T-helper 2 cell treated with Interferon-gamma antibody and Interleukin-4, amounts not matched to agents 100 ng/mL and 5 ng/mL, for 36 hours (primary cell): ENCODE measurements around the gene ANGPTL7. TPM values are rescaled to one million over a fixed set of nuclear protein-coding genes. Genes with fewer than 3 reads are reported as not detected.
"Not testable (repeated sequence)": the region's sequence is repeated elsewhere in the genome, so short reads cannot be mapped to it uniquely, and the experiment has no call there.

Experiments
- intact Hi-C: fragments of 100-400 bp; cut with micrococcal nuclease; formaldehyde crosslinking; loops from one replicate; pipeline ENCODE4 v1.15.1; 2023
- total RNA-seq: library from RNA; stranded (reverse); gene quantifications from 2 replicates; pipeline ENCODE4 v1.2.3, GENCODE V29; 2022

ANGPTL7 gene, protein sequence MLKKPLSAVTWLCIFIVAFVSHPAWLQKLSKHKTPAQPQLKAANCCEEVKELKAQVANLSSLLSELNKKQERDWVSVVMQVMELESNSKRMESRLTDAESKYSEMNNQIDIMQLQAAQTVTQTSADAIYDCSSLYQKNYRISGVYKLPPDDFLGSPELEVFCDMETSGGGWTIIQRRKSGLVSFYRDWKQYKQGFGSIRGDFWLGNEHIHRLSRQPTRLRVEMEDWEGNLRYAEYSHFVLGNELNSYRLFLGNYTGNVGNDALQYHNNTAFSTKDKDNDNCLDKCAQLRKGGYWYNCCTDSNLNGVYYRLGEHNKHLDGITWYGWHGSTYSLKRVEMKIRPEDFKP
- total RNA-seq = not detected in 2 replicates

DNA sequence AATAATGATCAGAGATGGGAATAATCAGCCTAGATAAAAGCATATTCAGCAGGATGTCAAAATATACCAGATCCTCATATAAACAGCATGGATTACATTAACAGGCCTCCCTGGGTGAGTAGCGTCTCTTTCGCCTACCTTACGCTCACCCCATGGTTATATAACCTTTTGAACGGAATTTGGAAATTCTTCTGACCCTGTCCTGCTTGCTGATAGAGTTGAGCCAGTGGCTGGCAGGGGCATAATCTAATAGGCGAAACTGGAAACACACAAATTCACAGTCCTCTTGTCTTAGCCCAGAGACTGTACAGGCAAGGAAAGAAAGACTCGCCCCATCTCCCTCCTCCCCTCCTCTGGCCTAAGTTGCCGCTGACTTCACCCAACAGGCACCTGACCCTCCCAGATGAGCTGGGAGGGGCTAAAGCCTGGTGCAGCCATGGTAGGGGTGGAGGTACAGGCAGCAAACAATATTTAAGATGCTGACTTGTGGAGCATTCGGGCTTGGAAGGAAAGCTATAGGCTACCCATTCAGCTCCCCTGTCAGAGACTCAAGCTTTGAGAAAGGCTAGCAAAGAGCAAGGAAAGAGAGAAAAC lies at the start of gene ANGPTL7:
TSS of gene ANGPTL7 (plus strand) at position 498 of the 594 bp plus-strand sequence. CDS start 225 bp downstream, outside the sequence.
- intact Hi-C loops = no loop called here

DNA sequence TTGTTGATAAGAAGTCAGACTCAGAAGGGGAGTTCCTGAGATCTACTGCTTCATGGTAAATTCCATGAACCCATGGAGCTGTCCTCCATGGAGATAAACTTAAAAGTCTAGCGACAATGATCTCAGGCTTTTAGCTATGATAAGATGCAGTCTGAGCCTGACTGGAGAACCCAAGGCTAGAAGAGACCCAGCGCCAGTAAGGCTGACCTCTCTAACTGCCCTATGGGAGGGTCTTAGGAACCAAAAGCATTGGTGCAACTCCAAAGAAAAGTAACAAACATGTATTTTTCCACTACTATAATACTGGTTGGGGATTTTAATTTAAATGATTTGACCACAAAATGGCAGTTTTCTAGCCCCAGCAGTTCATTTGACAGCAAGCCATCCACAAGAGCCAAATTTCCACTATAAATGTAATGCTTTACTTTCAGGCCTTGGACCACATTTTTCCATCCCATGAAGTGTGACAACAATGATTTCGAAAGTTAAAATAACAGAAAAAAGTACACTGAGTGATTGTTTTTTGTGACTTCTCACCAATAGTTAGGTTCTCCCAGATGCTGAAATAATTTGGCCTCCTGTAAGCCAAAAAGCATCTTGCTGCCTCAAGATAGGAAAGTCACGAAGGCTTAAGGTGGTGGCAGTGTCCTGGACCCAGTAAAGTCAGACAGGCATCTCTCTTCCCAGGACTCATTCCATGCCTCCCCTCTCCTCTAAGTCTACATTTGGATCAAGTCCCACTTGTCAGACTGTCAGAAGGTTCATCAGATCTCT lies 46.4 kb upstream of the ANGPTL7 start:
- intact Hi-C loops = no loop called here

DNA sequence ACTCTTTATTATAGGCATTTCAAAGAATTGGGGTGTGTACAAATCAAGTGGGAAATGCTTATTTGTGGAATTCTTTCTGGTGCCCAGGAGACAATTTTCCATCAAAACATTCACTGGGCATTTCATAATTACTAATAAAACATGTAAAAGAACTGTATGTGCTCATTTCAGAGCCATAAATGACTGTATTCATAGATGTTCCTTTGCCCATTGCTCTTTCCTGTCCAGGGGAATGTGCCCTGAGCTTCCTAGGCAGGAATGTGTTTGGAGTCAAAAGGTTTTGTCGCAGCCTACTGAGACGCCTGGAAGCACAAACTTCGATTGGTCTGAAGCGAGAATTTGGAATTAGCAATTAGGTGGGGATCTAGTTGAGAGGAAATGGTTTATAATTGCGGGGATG lies 45.8 kb upstream of the ANGPTL7 start:
- intact Hi-C loops = no loop called here

DNA sequence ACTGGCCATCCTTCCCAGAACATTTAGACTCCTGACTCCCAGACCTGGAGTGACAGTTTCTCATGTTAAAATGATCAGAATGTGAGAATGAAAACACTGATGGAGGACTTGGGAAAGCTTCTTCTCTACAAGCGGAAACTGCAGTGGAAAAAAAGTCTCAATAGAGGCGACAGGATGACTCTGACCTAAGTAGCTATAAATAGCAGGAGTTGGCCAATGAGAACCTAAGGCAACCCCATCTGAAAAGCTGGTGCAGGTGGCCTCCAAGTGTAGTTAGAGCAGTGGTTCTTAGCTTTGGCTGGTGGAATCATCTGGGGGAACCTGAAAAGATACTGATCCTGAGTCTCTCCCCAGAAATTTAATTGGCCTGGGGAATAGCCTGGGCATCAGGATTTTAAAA lies 45.2 kb upstream of the ANGPTL7 start:
- intact Hi-C loops = no loop called here

DNA sequence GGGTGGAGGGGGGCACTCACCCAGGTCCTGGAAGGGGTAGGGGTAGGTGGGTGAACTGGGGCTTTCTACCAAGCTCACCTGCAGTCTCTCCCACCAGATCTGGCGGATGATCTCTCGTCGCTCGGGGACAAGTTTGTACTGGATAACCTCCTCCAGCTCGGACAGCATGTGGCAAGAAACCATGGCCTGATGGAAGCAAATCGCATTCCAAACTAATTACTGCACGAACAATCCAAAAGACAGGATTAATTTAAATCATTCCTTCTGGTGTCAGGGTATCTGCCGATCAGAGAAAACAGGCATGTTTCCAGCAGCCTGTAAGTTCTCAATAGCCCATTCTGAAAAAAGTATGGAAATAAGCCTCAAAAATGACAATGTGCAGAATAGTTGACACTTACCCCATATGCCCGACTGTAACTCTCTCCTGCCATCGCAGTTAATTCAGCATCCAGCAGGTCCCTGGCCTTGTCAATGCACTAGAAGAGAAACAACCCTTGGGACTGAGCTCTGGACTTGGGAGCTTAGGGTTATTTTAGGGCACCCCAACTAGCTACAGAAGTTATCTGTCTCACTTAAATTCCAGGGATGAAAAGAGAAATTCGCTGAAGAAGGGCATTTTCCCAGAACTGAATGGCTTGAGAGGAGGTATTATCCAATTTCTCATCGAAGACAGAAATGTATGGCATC lies 44.4 kb upstream of the ANGPTL7 start:
- intact Hi-C loops = no loop called here

DNA sequence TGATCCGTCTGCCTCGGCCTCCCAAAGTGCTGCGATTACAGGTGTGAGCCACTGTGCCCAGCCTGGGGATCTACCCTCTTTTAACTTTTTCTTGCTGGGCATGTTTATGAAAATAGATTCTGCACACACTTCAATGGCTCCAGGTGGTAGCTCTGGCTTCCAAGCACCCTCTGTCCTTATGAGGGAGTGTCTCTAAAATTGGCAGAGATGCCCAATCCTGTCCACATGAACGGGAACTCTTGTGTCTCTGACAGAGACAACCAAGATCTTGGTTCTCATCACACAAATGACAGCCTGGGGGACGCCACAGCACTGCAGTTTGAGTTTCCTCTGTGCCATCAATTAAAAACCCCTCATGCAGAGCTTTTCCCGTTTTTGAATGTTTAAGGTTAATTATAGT lies 43.4 kb upstream of the ANGPTL7 start:
- intact Hi-C loops = no loop called here

DNA sequence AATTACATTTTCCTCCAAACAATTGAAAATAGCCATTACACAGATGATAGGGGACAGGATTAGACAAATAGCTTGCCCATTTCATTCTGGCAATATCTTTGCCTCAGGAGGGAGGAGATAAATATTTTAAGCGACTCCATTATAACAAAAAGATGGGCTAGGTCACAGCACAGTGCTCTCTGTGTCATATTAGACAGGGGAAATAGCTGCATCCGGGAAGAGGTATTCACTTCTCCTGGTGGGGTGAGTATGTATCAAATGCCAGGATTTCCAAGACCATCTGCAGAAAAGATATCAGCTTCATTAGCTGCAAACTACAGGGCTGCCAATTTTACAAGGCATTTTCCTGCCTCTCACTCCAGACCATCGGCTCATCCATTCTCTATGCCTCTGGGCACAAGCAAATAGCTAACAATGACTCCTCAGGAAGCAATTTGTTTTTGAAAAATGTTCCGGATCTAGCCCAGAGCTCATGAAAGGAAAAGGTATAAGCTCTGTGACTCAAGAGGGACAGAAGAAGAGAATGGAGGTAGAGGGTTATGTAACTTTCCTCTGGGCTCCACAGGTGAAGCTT lies 41.9 kb upstream of the ANGPTL7 start:
- intact Hi-C loops = no loop called here

DNA sequence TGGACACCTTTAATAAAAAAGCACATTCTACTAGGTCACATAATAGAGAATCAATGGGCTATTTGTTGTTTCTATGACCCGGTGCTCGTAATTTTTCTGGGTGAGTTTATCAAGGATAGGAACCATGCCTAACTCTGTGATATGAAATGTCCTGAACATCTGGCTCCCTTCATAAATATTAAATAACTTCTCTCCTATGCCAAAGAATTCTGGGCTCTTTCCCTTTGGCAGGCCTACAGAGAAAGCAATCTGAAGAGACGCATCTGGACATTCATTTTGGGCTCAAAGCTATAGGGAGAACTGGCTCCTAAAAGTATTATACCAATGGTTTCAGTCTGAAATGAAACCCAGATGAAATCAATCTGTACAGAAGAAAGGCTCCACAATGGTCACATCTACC lies 38.8 kb upstream of the ANGPTL7 start:
- intact Hi-C loops = no loop called here

DNA sequence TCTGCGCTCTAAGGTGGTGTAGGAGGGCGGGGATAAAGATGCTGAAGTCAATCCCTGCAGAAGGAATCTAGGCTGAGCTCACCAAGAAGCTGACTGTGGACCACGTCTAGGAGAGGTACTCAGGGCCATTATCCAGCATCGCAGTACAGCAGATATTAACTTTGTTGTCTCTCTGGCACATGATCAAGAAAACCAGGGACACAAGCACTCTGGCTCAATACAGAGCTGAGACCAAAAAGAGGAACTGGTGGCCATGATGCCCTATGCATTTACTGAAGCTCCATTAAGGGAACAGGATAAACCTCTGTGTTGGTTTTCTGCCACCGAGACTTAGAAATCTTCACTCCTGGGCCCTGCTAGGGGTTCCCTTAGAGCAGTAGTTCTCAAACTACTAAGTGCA lies 38.0 kb upstream of the ANGPTL7 start:
- intact Hi-C loops = no loop called here

DNA sequence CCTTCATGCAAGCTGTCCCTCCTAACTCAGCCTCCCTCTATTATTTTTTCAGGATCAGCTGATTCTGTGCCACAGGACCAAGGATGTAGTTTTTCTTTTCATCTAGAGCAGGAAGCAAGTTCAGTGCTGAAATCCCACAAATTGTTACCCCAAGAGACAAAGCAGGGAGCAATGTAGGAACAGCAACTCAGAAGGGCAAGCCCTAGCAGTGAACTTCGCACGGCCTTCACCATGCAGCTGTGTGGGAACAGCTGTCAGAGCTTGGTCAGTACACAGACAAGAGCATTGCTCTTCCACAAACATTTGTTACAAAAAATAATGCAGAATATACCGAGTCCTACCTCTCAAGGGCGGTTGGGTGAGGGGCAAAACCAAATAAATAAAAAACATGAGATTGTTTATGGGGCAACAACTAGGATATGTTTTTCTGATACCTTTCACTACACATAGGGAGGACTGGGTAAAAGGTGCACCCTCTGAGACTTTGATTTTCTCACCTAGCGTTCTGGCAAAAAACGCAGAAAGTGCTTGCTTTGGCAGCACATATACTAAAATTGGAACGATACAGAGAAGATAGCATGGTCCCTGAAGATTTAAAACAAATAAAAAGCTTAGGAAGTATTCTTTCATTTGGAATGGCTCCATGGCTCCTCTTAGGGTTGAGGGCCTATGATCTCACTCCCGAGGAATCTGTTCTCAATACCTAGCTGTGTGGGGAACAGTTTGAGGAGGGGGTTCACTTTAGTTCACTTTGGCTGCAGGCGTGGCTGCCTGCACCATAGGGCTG lies 37.1 kb upstream of the ANGPTL7 start:
- intact Hi-C loops = no loop called here

DNA sequence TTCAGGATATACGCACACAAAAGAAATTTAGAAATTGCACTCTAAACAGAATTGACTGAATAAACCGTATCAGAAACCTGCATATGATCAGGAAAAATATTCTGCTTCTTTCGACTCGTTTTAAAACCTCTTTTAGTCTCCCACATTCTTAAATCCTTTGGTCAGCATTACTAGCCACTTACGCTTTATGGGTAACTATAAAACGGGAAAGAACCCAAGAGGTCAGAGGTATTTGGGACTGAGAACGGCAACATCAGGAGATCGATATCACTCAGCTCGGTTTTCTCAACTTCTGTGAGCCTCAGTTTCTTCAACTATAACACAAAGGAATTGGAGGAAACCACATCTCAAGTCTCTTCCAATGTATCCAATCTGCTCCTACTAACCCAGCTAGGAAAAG lies 36.4 kb upstream of the ANGPTL7 start:
- intact Hi-C loops = no loop called here

DNA sequence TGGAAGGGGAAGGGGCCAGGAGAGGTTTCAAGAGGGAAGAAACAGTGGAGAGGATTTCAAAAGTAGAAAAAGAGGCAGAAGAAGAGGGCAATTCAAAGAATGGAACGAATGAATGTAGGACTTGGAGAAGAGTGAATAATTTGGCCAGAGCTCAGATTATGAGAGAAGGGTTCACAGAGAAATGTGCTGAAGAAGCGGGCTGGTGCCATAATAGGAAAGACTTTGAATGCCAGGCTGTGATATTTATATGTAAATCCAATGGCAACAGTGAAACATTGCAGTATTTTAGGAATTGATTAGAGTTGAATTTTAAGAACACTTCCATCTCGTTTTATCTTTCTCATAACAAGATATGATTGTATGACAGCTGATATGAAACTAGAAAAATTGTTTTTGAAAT lies 36.0 kb upstream of the ANGPTL7 start:
- intact Hi-C loops = no loop called here

DNA sequence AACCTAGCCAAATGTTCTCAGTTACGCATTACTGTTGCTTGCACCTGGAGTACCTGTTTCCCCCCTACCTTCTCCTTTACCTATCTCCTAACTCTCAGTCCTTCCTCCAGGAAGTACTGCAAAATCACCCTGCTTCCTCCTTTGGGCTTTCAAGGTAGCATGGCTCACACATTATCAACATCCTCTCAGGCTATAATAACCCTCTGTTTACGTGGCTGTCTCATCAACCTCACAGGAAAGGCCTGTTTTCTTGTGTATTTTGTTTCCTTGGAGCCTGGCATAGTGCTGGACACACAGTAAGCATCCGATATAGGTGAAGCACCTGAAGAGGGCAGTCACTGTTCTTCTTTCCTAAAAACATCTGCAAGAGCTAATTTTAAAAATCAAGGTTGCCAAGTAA lies 32.7 kb upstream of the ANGPTL7 start:
- intact Hi-C loops = no loop called here

DNA sequence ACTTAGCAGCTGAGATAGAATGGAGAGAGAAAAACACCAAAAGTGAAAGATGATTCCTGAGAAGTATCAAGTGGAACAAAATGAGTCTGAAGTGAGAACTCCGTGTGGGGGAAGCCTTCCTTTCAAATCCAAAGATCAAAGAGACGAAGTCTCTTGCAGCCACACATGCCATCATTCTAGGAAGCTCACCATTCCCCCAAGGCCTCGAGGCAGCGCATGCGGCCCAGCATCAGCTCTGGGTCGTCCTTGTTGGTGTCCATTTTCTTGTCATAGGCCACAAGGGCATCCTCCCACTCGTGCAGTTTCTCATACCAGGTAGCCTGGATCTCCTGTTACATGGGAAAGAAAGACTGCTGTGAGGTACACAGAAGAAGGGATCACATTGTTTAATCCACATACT lies 32.2 kb upstream of the ANGPTL7 start:
- intact Hi-C loops = no loop called here

DNA sequence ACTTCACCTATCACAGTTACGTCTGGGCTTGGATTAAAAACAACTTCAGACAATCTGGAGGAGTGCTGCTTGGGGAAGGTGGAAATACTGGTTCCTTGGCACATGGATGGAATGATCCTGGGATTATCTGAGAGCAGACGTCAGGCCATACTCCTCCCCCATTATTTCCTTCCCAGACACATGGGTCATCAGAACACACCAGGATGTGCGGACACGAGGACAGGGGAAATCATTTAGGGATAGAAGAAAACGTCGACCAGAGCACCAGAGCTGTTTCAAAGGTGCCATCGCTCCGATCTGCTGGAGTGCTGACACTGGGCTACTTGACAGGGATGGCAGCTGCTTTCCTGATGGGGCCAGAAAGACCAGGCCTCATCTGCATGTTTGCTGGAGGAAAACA lies 31.8 kb upstream of the ANGPTL7 start:
- intact Hi-C loops = no loop called here

DNA sequence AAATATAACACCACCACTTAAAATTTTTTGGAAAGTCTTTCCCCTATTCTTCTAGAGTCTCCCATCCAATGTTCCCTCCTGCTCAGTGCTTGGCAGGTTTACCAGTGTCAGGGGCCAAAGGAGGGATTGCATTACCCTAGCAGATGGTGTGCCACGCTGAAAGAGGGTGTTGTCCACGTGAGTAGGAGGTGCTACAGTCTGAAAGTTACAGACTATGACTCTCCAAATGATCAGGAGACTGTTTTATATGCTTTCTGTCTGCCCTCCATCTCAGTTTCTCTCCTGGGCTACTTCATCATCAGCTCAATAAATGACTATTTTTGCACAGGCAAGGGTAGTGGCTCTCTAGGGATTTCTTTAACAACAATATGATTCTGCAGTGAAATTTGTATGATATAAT lies 31.3 kb upstream of the ANGPTL7 start:
- intact Hi-C loops = no loop called here

DNA sequence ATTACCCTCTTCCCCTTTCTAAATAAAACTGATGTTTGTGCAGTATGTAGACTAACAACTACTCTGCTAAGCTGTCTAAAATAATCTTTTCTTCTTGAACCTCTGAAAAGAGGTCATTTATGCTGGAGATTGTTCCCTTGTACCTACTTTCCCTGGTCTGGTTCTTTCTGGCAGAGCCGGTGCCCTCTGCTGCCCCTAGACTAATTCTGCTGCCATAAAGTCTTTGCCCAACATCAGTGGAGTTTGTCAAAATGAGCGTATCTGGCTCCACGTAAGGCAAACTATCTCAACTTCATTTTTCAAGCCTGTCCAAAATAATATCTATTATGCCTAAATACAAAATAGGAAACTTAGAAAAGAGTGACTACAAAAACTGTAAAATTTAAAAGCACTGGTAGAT lies 30.9 kb upstream of the ANGPTL7 start:
- intact Hi-C loops = no loop called here

DNA sequence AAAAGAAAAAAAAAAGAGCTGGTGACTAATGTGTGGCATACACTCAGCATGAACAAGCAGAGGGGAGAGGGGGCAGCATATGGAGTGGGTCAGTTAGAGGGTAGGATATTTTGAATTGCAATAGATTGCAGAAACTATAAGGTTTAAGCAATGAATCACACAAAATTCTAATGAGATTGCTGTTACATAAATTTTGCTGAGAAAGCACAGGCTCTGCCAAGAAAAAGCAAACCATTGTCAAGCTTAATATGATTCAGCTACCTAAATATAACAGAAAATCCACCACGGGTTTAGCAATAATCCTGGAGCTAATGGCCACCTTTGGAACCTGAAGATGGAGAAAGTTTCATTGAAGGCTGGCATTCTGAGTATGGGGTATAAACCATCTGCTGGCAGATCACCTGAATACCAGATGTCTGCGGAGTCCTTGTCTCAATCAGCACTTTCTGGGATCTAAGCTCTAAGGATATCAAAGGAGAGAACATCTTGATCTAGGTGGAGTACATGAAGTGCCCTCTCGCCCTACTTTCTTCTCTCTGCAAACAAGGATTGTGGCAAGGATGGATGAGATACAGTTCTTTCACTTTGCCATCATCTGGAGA lies 30.3 kb upstream of the ANGPTL7 start:
- intact Hi-C loops = no loop called here

DNA sequence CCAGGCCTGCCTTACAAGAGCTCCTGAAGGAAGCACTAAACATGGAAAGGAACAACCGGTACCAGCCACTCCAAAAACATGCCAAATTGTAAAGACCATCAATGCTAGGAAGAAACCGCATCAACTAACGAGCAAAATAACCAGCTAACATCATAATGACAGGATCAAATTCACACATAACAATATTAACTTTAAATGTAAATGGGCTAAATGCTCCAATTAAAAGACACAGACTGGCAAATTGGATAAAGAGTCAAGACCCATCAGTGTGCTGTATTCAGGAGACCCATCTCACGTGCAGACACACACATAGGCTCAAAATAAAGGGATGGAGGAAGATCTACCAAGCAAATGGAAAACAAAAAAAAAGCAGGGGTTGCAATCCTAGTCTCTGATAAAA lies 26.4 kb upstream of the ANGPTL7 start:
- intact Hi-C loops = not testable (repeated sequence)

DNA sequence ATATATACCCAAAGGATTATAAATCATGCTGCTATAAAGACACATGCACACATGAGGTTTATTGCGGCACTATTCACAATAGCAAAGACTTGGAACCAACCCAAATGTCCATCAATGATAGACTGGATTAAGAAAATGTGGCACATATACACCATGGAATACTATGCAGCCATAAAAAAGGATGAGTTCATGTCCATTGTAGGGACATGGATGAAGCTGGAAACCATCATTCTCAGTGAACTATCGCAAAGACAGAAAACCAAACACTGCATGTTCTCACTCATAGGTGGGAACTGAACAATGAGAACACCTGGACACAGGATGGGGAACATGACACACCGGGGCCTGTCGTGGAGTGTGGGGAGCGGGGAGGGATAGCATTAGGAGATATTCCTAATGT lies 22.4 kb upstream of the ANGPTL7 start:
- intact Hi-C loops = not testable (repeated sequence)
